DMS 273 (cell line): ENCODE measurements around the gene RPS6KA6.

ENCODE experiments used
- DNase-seq: peaks from one replicate; lab custom pipeline; 2025; ENCODE audit not compliant: unreplicated experiment; lab: John Stamatoyannopoulos, UW

RPS6KA6 gene

DNA sequence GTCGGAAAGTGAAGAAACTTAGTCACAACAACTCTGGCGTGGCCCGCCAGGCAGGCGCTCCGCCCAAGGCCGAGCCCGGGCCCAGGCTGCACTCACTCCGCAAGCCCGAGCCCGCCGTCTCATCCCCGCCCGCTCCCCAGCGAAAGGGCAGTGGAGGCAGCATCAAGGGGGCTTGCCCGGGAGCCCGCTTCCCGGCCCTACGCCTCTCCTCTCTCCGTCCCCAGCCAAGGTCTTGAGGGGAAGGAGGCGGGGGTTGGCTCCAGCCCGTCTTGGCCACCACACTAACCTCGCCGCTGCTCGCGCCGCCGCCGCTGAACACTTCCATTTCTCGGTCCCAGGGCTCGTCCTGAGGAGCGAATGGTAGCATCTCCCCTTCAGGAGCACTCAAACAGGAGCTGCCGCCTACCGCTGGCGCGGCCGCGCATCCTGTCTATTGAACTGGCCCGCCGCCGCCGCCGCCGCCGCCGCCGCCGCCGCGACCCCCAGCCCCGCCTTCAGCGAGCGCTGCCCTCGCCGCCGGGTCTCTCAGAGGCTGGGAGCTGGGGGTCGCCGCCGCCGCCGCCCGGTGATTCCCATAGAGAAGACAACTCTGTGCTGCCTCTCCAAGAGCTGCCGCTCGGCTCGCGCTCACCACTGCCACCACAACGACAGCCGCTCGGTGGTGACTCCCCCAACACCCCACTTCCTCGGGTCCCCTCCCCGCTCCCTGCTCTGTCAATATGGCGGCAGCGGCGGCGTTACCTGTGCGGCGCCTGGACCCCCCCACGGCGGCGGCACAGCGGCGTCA, at the start of gene RPS6KA6:
Gene RPS6KA6 (minus strand): TSS at position 667 of the 787 bp plus-strand sequence. CDS start 300 bp downstream, at position 367.
- DNase-seq, result peak; percentile 74

DNA sequence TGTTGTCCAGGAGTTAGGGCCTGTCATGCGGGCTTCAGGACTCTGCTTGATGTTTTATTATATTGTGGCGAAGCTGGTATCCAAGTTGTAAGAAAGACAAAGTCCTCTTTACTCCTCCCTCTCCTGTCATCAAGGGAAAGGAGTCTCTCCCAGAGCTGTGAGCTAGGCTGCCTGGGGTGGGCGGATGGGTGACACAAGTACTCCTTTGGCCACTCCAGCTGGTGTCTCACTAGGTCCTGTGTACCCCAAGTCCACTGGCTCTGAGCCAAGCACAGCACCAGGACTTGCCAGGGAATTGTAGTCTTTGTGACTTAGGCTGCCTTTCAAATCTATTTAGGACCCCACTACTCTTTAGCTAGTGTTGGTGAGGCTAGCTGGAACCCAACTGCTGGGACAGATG, 36.7 kb upstream of the RPS6KA6 start:
- no peak for DNase-seq

DNA sequence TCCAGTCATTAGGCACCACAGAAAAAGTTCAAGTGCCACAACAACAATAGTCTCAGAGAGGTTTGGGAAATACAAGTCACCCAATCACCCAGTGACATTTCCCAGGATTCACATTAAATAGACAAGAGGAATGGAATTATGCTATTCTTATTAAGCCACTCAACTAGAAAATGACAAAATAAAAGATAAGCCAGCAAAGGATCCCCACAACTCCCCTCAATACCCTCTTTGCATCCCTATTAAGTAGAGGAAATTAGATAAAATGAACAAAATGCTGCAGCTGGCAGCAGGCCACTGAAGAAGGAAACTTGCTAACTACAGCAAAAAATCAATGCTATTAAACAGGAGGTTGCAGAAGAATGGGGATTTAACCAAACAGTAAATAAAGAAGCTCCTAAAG, 35.3 kb upstream of the RPS6KA6 start:
- DNase-seq, result no peak

DNA sequence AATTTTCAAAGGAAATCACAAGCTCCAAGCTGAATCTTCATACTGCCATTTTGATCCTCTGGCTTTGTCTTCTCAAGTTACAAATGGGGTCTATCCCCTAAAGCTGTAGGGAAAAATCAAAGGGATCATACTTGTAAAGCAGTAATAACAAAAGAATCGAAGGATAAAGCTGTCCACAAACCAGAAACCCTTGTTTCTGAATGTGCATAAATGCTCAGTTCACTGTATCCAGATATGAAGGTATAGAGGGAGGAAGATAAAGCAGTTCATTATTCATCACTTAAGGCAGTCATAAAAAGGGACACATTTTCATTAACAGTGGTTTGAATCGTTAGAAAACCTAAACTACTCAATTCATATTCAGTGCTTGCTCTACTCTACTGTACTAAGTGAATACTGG, 33.2 kb upstream of the RPS6KA6 start:
- no peak for DNase-seq

DNA sequence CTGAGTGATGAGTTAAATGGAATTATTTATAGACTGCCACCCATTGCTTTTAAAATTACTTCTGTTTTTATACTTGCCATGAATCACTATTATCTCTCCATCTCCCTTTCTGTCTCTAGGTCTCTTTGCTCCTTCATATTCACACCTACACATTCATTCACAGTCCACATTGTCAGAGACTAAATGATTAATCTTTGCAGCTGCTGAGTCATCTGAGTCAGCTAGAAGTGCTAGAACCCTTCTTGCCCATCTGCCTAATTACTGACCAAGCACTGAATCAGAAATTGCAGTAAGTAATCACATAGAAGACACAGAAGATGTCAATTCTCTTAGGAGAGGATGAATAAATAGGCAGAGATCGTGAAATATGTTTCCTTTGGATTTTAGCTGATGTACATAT, 31.6 kb upstream of the RPS6KA6 start:
- DNase-seq, result peak; percentile 60

DNA sequence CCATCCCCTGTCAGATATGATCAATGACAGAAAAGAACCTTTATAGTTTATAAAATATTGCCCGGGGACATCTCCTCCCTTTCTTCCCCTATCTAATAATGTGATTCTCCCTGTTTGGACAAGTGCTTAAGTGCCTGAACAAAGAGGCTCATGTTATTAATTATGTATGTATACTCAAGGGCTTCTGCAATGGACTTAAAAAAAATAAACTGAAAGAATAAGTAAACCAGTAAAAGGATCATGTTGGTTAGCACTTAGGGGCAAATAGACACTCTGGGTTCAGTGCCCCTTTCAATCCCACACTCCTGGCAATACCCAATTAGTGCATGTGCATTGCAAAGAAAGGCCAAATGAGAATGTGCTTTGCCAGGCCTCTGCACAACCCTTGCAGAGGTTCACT, 30.7 kb upstream of the RPS6KA6 start:
- DNase-seq, result no peak

DNA sequence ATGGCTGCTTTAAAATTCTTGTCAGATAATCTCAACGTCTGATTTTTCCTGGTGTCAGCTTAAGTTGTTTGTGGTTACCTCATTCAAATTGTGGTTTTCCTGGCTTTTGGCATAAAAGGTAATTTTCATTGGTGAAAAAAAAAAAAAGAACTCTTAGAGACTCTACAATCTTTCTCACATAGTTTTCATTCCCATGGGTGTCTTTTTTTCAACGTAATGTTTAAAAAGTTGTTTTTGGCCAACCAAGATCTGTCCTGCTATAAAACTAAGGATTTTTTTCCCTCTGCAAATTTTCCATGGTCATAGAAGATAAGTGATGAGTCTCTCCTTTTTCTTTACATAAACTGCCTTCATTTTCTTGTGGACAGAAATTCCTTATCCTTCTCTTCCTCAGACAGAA, 28.9 kb upstream of the RPS6KA6 start:
- DNase-seq, result no peak

DNA sequence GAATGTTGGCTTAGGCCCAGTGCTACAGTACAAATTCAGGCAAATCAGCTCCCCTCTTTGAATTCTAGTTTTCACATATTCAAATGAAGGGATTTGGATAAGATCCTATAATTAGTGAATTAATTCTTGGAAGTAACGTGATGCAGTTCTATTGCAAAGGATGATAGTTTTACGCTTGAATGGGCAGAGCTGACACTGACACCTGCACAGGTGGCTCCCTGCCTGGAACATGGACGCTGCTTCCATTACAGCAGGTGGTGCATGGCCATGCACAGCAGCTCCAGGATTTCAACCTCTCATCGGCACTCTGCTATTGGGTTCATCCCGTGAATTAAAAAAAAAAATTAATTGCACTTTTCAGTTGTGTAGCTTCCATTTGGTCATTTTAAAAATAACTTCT, 28.4 kb upstream of the RPS6KA6 start:
- no peak for DNase-seq

DNA sequence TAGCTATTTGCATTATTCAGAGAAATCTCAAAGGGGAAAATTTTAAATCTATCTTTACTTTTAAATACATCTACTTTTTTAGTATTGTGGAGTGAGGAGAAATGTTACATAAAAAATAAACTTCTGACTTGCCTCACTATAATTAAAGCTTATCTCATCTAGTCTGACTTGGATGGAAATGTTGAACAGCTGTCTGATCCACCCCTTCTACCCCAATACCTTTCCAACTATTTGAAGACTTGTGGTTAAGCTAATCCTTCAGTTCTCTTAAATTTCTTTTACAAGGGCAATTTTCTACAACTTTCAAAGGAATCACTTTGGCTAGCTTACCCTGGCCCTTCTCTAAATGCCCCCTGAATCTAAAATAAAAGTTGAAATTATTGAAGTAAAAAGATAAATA, 17.3 kb upstream of the RPS6KA6 start:
- peak; percentile 32 for DNase-seq

DNA sequence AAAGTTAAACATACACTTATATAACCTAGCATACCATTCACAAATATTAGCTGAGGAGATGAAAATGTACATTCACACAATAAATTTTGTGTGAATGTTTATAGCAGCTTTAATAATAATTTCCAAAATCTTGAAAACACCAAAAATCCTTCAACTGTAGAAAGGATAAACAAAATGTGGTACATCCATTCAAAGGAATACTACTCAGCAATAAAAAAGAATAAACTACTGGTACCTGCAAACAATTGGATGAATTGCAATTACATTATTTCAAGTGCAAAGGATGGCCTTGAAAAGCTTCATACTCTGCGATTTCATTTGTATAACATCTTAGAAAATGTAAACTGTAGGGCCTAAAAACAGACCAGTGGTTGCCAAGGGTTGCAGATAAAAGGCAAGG, 11.7 kb upstream of the RPS6KA6 start:
- no peak for DNase-seq

DNA sequence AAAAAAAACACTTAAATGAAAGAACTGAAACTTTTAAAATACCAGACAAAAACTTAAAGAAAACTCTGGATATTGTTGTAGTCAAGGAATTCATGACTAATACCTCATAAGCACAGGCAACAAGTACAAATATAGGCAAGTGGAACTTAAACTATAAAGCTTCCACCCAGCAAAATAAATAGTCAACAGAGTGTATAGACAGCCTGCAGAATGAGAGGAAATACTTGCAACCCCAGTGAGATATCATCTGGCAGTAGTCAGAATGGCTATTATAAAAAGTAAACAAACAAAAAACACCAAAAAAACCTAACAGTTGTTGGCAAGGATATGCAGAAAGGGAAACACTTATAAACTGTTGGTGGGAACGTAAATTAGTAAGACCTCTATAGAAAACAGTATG, 9.6 kb upstream of the RPS6KA6 start:
- DNase-seq, result no peak

DNA sequence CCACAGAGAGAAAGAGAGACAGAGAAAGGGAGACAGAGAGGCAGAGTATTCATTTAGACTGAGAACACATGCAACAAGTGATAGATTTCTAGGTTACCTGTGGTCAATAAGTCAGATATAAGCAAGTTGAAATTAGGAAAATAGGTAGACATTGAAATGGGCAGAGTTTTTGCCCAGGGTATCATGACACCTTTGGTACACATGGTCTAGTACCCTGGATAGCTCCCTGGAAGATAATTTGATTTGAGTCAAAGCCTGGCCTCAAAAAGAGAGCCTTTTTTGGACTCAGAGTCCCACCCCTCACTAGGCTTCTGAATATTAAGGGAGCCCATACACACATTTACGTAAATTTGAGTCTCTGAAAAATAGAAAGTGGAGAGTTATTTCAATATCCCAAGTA, 4.0 kb upstream of the RPS6KA6 start:
- no peak for DNase-seq

DNA sequence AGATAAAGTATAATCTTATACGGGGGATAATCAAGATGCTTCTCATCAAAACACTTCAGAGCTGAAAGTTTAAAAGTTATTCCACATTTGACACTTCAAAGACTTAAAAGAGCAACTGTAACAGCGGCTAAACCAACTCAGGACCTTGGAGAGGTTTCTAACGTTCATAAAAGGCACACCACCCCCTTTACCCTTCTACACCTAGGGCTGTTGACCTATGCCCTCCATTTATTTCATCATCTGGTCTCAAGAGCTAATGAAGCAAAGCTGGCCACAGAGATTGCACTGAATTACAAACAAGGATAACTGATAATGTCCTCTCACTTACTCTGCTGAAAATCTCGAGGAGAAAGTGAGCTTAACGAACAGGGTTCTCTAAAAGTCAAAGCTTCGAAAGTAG, 1.1 kb upstream of the RPS6KA6 start:
- no peak for DNase-seq

DNA sequence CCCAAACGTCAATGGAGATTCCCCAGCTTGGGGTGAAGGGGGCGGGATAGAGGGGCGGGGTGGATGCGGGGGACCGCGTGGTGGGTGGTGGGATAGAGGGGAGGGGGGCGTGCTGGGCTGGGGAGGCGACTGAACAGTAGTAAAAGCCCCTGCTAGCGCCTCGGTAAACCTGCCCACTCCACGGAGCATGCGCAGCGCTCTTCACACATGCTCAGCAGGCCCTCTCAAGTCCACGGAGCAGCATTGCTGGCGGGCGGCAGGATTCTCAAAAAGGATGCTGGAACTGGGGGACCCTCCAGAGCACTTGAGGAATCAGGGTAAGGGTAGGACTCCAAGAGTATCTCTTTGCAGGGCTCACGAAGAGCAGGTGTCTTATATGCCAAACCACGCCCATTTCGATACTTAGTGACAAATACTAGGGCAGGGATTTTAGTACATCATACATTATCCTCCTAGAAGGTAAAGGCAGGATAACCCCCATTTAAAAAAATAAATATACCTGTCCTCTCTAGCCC, 378 bp upstream of the RPS6KA6 start:
- DNase-seq, result peak; percentile 83

DNA sequence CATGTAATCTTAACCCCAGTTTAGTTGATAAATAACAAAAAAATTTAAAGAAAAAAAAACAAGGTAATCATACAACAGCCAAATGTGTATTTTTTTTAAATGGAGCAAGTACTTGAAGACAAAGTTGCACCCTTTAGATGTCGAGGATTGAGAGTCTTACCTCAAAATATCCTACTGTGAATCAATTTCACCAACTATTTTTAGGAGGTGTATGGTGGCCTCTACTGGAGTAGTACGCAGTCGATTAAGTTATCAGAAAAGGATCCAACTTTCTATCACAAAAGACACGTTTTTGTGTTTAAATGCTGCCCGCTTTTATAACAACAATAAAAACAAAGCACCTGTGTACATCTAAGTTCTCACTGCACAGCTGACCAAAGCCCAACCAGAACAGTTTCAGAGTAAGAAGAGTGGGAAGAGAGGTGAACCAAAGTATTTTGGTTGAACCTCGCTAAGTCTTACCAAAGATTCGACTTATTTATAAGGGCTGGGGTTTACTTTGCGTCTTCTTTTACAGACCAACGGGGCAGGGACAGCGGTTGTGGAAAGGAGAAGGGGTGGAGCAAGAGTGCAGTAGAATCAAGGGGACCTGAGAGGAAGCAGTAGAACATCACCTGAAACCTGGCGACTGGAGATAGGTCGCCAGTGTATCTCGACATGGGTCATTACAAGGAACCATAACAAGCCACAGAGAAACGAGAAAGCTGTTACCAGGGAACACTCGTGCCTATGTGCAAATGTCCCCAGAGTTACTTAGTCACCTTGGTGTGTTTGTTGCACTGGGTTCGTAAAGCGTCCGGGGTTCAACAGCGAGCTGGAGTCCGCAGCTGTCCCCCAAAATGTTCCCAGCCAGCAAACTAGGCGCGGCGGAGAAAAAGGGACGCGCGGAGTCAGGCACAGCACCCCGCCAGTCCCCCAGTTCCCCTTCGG, 1.1 kb downstream of the RPS6KA6 start:
- peak; percentile 50 for DNase-seq

DNA sequence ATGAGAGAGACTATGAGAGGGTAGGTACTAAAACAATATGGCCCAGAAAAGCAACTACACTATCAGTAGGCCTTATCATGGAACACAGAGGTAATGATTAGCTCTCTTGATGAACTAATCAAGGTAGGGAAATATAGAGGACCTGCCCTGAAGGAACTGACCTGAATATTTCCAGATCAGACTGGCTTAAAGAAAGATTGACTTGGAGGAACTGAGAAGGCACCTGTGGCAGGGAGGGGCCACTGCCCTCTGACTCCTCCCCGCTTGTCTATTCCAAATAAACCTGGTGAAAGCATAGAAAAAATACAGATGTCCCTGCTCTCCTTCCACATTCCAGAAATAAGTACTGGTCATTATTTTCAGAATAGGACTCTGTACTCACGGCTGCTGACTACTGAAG, 5.5 kb downstream of the RPS6KA6 start:
- DNase-seq, result no peak

DNA sequence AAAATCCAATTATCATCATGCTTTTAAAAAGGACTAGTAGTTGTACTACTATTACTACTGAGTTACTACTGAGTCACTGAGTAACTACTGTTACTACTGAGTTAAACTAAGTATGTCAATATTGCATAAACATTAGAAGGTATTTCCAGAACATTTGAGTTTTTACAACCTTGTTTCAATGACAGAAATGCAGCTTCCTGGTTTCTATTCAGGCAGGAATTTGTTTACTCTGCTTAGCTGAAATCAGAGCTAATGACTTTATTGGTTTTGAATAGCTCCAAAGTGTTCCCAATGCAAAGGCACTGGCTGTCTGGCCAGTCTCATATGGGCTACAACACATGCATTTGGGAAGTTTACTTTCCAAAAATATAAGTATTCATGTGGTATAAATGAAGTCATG, 12.0 kb downstream of the RPS6KA6 start:
- DNase-seq, result no peak

DNA sequence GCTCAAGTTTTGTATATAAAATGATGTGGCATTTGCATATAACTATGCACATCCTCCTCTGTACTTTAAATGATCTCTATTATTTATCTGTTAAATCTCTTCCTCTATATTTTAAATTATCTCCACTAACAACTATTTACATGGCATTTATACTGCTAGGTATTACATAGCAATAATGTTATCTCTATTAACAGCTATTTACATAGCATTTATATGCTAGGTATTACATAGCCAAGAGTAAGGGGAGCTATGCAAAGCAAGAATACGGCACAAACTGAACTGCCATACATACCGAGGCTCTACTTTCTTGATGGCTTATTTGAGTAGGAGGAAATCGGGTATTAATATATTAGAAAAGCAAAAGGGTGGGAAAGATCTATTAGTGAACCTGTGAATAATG, 12.7 kb downstream of the RPS6KA6 start:
- no peak for DNase-seq

DNA sequence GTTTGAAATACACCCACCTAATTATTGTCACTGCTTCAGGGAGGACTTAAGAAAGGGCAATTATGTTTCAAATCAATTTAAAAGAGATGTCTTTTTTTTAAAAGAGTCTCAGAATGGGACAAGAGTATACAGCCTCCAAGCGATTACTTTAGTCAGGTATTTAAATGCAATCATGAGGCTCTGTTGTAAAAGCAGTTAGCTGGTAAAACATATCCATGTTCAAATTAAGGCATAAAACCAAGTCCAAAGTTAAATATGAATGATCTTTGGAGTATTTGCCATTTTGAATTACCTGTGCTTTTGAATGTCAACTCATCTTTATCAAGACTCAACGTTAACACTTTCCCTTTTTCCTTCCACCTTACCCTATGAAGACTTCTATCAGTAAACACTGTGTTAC, 13.7 kb downstream of the RPS6KA6 start:
- no peak for DNase-seq

DNA sequence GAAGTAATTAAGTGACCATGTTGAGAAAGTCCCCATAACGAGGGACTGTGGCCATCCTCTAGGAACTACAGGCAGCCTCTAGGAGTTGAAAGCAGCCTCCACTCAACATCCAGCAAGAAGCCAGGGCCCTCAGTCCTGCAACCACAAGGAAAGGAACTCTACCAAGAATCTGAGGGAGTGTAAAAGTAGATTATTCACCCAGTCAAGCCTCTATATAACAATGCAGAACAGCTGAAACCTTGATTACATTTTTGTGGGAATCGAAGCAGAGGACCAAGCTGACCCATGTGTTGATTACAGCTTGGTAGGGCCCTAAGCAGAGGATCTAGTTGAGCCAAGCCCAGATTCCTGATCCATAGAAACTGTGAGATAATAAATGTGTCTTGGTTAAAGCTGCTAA, 17.1 kb downstream of the RPS6KA6 start:
- DNase-seq, result no peak

DNA sequence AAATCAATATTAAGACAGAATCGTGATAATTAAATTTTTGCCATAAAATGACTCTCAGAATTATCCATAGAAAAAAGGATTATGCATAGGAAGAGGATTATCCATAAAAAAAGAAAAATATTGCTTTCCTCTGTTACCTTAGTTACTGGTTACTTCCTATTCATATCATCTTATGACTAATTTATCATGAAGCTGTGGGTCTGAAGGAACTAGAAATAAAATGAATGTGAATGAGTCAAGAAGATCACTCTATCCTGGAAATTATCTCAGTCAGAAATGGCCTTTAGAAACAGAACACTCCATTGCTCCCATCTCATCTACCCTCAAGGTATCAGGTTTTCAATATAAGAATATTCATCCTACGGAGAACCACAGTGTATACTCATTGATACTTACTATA, 19.4 kb downstream of the RPS6KA6 start:
- no peak for DNase-seq

DNA sequence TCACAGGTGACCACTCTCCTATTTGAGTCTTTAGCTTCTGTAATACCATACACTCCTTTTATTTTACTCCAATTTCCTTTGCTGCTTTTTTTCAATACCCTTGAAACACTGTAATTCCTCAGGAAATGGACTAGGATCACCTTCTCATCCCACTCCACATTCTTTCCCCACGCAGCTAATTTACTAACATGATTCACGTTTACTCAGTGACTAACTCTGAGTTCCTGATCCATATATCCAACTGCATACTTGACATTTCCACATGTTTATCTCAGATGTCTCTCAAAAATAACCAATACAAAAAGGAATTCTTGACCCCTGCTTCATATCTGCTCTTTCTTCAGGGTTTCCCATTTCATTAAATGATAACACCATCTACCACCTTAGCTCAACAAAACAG, 19.9 kb downstream of the RPS6KA6 start:
- no peak for DNase-seq
